BJ (cell line): ENCODE data around the gene PSTPIP1. TPM values are rescaled to one million over a fixed set of nuclear protein-coding genes. Genes with fewer than 3 reads are reported as not detected.

ENCODE experiments used
- CTCF ChIA-PET: fragments of 350-600 bp; formaldehyde crosslinking; extraction: SDS; loops from one replicate; lab custom pipeline; 2021; ENCODE audit warnings: antibody characterized with exemption, inconsistent platforms; lab: Yijun Ruan, JAX
- POLR2A ChIA-PET: fragments of 300-600 bp; sonication (Branson Sonifier 250); formaldehyde crosslinking; extraction: SDS; loops from one replicate; lab custom pipeline; 2021; ENCODE audit warnings: antibody characterized with exemption; lab: Charles Lee
- DNase-seq: peaks from one replicate; pipeline ENCODE4 v3.0.0-alpha.2; 2011; ENCODE audit warnings: low read depth
- H3K27me3 ChIP-seq: 2 replicates; pipeline ENCODE4 v1.6.0; 2011; ENCODE audit warnings: low read length; ENCODE audit not compliant: control insufficient read depth, insufficient read depth
- H3K36me3 ChIP-seq: 2 replicates; pipeline ENCODE4 v1.5.1; 2011; ENCODE audit warnings: low read length; ENCODE audit not compliant: control insufficient read depth, insufficient read depth
- H3K4me3 ChIP-seq: 2 replicates; pipeline ENCODE4 v1.5.1; 2011; ENCODE audit warnings: low read depth, mild to moderate bottlenecking, control low read depth, low read length
- polyA plus RNA-seq: library from polyadenylated mRNA; depleted of rRNA; stranded (reverse); fragments of >200 nt; gene quantifications from 2 replicates; pipeline ENCODE4 v1.2.3, GENCODE V29; 2011
- TF ChIP-seq, protein P1 (sequence below): IDR thresholded peaks from 2 replicates; pipeline ENCODE4 v1.5.1; 2011; ENCODE audit warnings: low read depth, mild to moderate bottlenecking, control low read depth, inconsistent platforms, low read length, moderate library complexity; ENCODE audit not compliant: insufficient read depth

The PSTPIP1 gene
- polyA plus RNA-seq, 1 experiment, result not detected

DNA sequence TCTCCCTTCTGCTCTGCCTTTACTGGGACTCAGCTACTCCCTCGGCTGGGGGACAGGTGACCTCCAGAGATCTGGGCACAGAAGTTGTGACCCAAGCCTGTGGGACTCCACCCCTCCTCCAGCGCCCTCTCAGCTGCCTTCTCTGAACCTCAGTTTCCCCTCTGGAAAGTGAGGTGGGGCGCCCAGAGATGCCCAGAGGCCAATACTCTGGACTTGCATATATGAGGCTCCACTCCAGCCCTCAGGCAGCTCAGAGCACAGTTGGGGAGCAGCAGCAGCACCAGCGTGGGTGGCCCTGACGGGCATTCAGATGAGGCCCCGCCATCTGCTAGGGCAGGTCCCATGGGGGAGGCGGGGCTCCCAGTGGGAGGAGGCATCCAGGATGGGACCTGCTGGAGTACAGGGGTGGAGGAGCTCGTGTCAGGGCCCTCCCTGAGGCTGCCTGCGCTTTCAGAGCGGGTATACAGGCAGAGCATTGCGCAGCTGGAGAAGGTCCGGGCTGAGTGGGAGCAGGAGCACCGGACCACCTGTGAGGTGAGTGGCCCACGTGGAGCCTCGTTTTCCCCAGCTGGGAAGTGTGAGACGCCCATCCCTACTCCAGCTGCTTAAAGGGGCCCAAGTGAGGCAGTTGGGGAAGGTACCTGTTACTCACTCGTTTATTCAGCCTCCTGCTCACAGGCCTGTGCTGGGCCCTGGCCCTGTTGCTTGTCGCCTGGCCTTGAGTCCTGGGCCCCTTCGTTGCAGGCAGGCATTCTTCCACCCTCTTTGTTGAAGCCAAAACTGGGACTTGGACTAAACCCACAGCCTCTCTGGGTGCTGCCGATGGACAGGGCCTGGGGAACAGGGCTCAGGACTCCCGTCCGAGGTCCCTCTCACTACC, 35.4 kb downstream of the PSTPIP1 start:
- Histone ChIP-seq H3K27me3 (no peaks in the 10 kb centered on the region), H3K4me3 (no peak overlapping the region)
- CTCF ChIA-PET, result interaction anchor here (1.3 to 1.9 kb wide), 2 partner anchors 8 to 513 kb away, joined by 7 read pairs; no protein-coding TSS in a partner anchor

DNA sequence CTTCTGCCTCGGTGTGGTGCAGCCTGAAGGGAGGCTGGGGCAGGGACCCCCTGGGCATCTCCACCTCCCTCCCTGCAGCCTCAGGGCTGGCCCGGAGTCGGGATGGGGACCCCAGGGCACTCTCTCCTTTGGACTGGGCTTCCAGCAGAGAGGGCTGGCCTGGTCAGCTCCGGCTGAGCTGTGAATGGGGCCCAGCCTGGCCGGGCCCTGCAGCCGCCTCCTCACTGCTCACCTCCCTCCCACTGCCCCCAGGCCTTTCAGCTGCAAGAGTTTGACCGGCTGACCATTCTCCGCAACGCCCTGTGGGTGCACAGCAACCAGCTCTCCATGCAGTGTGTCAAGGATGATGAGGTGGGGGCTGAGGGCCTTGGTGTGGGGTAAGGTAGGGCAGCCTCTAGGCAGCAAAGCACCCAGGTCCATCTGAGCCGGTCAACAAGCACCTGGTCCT, 36.0 kb downstream of the PSTPIP1 start:
- DNase-seq, result no peak
- no peaks in the 10 kb centered on the region; the same call in 1 of the 2 replicates for H3K36me3 ChIP-seq
- ChIA-PET CTCF (interaction anchor here (0.6 to 1.9 kb wide), 4 partner anchors 9 to 512 kb away, joined by 3 to 7 read pairs (median 6); no protein-coding TSS in a partner anchor), POLR2A (no interaction called here)
- no peak overlapping the region for H3K4me3 ChIP-seq
- H3K27me3 ChIP-seq, result no peaks in the 10 kb centered on the region
- TF ChIP-seq, protein P1, sequence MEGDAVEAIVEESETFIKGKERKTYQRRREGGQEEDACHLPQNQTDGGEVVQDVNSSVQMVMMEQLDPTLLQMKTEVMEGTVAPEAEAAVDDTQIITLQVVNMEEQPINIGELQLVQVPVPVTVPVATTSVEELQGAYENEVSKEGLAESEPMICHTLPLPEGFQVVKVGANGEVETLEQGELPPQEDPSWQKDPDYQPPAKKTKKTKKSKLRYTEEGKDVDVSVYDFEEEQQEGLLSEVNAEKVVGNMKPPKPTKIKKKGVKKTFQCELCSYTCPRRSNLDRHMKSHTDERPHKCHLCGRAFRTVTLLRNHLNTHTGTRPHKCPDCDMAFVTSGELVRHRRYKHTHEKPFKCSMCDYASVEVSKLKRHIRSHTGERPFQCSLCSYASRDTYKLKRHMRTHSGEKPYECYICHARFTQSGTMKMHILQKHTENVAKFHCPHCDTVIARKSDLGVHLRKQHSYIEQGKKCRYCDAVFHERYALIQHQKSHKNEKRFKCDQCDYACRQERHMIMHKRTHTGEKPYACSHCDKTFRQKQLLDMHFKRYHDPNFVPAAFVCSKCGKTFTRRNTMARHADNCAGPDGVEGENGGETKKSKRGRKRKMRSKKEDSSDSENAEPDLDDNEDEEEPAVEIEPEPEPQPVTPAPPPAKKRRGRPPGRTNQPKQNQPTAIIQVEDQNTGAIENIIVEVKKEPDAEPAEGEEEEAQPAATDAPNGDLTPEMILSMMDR, result no peak

More for the DNA sequence above, 35.4 kb downstream of the PSTPIP1 start:
- DNase-seq, result no peak
- TF ChIP-seq, protein P1, result no peak
- no peaks in the 10 kb centered on the region for H3K36me3 ChIP-seq
- POLR2A ChIA-PET, result no interaction called here

DNA sequence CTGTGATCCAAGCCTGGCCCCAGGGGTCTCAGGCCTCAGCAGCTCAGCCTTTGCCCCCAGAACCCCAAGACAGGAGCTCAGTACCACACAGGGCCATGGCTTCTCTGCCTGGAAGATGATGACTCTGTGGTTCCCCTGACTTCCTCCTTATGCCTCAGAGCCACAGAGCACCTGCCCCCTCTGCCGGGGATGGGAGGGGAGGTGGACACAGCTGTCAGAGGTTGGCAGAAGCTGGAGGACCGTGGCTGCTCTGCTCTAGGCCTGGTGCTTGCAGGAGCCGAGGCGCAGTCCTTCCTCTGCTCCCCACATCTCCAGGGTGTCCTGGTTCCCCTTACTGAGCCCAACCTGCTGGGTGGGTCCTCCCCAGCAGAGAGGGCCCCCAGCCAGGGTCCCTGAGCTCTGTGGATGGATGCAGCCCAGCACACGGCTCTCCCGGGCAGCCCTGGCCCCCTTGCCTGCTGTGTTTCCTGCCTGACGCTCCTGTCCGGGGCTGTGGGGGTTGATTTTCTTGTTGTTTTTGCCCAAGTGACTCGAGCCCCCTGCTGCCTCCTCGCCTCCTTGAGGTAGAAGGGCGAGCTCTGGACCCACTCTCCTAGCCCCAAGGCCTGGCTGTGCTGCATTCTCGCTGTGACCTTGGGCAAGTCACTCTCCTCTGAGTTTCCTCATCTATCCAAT, 36.6 kb downstream of the PSTPIP1 start:
- ChIA-PET CTCF (interaction anchor here (0.6 to 1.9 kb wide), 3 partner anchors 9 to 512 kb away, joined by 3 to 7 read pairs (median 5); no protein-coding TSS in a partner anchor), POLR2A (no interaction called here)
- TF ChIP-seq, protein P1, result no peak
- DNase-seq, result no peak
- H3K36me3 ChIP-seq, result no peaks in the 10 kb centered on the region; the same call in 1 of the 2 replicates
- H3K4me3 ChIP-seq, result no peak overlapping the region
- H3K27me3 ChIP-seq, result no peaks in the 10 kb centered on the region

DNA sequence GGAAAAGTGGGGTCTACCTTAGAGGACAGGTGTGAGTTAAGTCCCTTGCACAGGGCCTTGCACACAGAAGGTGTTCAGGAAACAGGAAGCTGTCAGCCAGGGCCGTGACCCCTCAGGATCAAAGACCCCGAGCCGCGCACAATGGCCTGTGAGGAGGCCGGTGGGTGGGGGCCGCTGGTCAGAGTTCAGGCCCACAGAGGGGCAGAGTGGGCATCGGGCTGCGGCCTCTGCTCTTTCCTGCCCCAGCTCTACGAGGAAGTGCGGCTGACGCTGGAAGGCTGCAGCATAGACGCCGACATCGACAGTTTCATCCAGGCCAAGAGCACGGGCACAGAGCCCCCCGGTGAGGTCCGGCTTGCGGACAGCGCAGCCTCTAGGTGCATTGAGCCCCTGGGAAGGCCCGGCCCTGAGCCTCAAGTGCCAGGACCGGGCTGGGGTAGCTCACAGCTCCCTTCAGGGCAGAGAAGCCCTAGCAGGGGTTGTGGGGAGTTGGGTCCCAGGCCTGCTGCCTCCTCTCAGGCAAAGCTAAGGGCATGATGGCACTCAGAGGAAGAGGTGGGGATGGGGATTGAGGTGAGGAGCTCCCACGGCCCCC, 37.2 kb downstream of the PSTPIP1 start:
- POLR2A ChIA-PET, result no interaction called here
- no peaks in the 10 kb centered on the region for H3K27me3 ChIP-seq
- no peak overlapping the region for H3K4me3 ChIP-seq
- no peak for DNase-seq
- peaks cover 3% of the 10 kb centered on the region for H3K36me3 ChIP-seq
- TF ChIP-seq, protein P1, result no peak
- CTCF ChIA-PET, result interaction anchor here (1.1 to 4.9 kb wide), 5 partner anchors 8 to 511 kb away, joined by 4 to 25 read pairs (median 5); no protein-coding TSS in a partner anchor
